Measurements from ENCODE around the gene SASS6. TPM values are rescaled to one million over a fixed set of nuclear protein-coding genes. Genes with fewer than 3 reads are reported as not detected.

The SASS6 gene
- total and polyA plus RNA-seq, 2 donors from 2014 or later, result 1.1 to 2.1 TPM

- DNase-seq (no peak), FAIRE-seq (no peak)
- Histone ChIP-seq H3K9ac (ENCODE audit: low read length in 3 of 3) (no peak overlapping the region), H3K36me3 (ENCODE audit: control insufficient read depth in 2 of 3, insufficient read depth in 3 of 3, low read length in 3 of 3) (no peaks in the 10 kb centered on the region), H3K27ac (ENCODE audit: low read depth in 2 of 2, low read length in 2 of 2) (no peak overlapping the region), H3K4me3 (ENCODE audit: low read length in 3 of 3) (no peak overlapping the region), H3K27me3 (ENCODE audit: control insufficient read depth, insufficient read depth, low read length) (no peaks in the 10 kb centered on the region), H3K4me1 (ENCODE audit: control insufficient read depth in 2 of 3, insufficient read depth in 2 of 3, low read depth in 1 of 3, low read length in 3 of 3) (peaks cover 0 to 4% (median 2%) of the 10 kb centered on the region in 3 donors), H3K9me3 (ENCODE audit: control insufficient read depth in 2 of 3, insufficient read depth in 1 of 3, low read length in 3 of 3) (no peaks in the 10 kb centered on the region)
- no peak for TF ChIP-seq CTCF (IDR thresholded peaks at IDR 0.05; ENCODE audit: borderline replicate concordance, extremely low read depth, insufficient read depth)
- intact Hi-C loops (cut with DNase I), result no loop called here
These were observed 97.5 kb downstream of the SASS6 start for GRCh38 chr1:100035214-100035613.

DNA sequence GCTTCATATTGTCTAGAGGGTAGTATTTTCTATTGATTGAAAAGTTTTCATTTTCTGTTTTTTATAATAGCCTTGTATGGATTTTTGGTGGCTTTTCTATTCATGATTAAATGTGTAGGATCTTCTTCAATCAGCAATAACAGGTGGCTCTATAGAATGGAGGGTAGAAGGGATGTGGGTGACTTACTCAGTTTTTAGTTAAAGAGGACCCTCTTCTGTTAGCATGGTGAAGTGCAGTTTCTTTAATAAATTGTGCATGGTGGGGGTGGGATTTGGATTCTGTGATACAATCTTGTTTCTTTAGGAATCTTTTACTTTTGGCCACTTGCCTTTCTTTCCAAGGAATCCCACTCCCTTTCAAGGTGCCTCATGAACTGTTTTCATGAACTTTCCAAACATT is 98.3 kb downstream of the SASS6 start:
- DNase-seq, result peak in 2 of 5 donors; percentile 52 to 59
- no peak overlapping the region for H3K9ac ChIP-seq (ENCODE audit: low read length in 3 of 3)
- H3K36me3 ChIP-seq (ENCODE audit: control insufficient read depth in 2 of 3, insufficient read depth in 3 of 3, low read length in 3 of 3), result no peaks in the 10 kb centered on the region
- H3K9me3 ChIP-seq (ENCODE audit: control insufficient read depth in 2 of 3, insufficient read depth in 1 of 3, low read length in 3 of 3), result no peaks in the 10 kb centered on the region
- no peak overlapping the region for H3K27ac ChIP-seq (ENCODE audit: low read depth in 2 of 2, low read length in 2 of 2)
- peaks cover 0 to 4% (median 2%) of the 10 kb centered on the region in 3 donors for H3K4me1 ChIP-seq (ENCODE audit: control insufficient read depth in 2 of 3, insufficient read depth in 2 of 3, low read depth in 1 of 3, low read length in 3 of 3)
- H3K27me3 ChIP-seq (ENCODE audit: control insufficient read depth, insufficient read depth, low read length), result no peaks in the 10 kb centered on the region
- H3K4me3 ChIP-seq (ENCODE audit: low read length in 3 of 3), result no peak overlapping the region
- intact Hi-C loops (cut with DNase I), result no loop called here
- peak; percentile 5 for TF ChIP-seq CTCF (IDR thresholded peaks at IDR 0.05; ENCODE audit: borderline replicate concordance, extremely low read depth, insufficient read depth)
- no peak for FAIRE-seq

Other genes with a start within 250 kb of the SASS6 start
- 28.2 TPM for gene SLC35A3, start 162.9 kb downstream of the SASS6 start, total RNA-seq
- 17.9 TPM for gene SLC35A3, start 162.9 kb downstream of the SASS6 start, polyA plus RNA-seq (ENCODE audit: insufficient read depth, low read depth, low replicate concordance)
- gene TRMT13, start 233 bp upstream of the SASS6 start, total RNA-seq, result 16.9 TPM
- gene TRMT13, start 233 bp upstream of the SASS6 start, polyA plus RNA-seq (ENCODE audit: insufficient read depth, low read depth, low replicate concordance), result 5.9 TPM
- gene LRRC39, start 45.3 kb upstream of the SASS6 start, total RNA-seq, result 0.35 TPM
- 0.45 TPM for gene LRRC39, start 45.3 kb upstream of the SASS6 start, polyA plus RNA-seq (ENCODE audit: insufficient read depth, low read depth, low replicate concordance)
- gene DBT, start 116.9 kb upstream of the SASS6 start, total RNA-seq, result 18.7 TPM
- gene DBT, start 116.9 kb upstream of the SASS6 start, polyA plus RNA-seq (ENCODE audit: insufficient read depth, low read depth, low replicate concordance), result 7.7 TPM
- gene RTCA, start 133.3 kb upstream of the SASS6 start, total RNA-seq, result 30.8 TPM
- gene RTCA, start 133.3 kb upstream of the SASS6 start, polyA plus RNA-seq (ENCODE audit: insufficient read depth, low read depth, low replicate concordance), result 51.1 TPM
- gene CDC14A, start 219.6 kb upstream of the SASS6 start, total RNA-seq, result 11.9 TPM
- gene CDC14A, start 219.6 kb upstream of the SASS6 start, polyA plus RNA-seq (ENCODE audit: insufficient read depth, low read depth, low replicate concordance), result 4.7 TPM